ENCODE data around the gene PAQR6. TPM values are rescaled to one million over a fixed set of nuclear protein-coding genes. Genes with fewer than 3 reads are reported as not detected.
A peak's percentile ranks its signal among the peaks of the same experiment; 100 is the strongest.

Gene PAQR6
- total RNA-seq, 2 experiments from 2014 or later = 4.4 to 4.9 TPM

DNA sequence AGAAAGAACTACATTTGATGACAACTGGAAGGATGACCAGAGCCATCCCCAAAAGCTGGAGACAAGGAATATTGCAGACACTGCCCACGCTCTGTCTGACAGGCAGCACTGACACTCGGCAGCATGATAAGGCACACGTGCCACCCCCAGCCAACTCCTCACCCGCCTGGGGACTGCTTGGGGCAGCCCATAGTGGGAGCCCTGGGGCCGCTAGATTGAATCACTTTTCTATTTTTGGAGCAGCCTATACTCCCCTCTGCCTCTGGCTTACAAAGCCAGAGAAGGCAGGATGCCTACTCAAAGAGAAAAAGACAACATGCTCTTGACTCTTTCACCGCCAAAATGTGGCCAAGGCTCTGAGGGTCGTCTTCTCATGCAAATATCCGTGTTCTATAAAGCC, 33.4 kb upstream of the PAQR6 start:
- Mint-ChIP-seq H3K36me3 (peaks cover 30% of the 10 kb centered on the region), H3K27me3 (peaks cover 3% of the 10 kb centered on the region), H3K4me3 (peak overlapping the region; percentile 98), H3K4me1 (peaks cover 31% of the 10 kb centered on the region), H3K27ac (peak overlapping the region; percentile 96), H3K9me3 (no peaks in the 10 kb centered on the region)
- peak; percentile 66 for DNase-seq

DNA sequence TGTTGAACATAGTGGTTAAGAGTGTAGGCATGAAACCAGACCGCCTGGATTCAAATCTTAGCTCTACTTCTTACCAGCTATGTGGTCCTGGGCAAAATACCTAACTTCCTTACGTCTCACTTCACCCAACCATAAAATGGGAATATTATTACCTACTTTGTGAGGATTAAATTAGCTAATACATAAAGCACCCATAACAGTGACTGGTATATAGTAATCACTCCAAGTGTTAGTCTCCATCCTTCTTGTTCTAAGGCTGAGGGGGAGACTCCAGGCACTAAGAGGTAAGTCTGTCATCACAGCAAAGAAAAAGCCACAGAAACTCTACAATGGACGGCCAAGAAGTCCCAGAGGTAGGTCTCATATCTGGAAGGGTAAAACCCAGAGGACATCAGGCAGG, 32.0 kb upstream of the PAQR6 start:
- no peak overlapping the region for H3K27ac Mint-ChIP-seq
- H3K4me1 Mint-ChIP-seq = peaks cover 29% of the 10 kb centered on the region

DNA sequence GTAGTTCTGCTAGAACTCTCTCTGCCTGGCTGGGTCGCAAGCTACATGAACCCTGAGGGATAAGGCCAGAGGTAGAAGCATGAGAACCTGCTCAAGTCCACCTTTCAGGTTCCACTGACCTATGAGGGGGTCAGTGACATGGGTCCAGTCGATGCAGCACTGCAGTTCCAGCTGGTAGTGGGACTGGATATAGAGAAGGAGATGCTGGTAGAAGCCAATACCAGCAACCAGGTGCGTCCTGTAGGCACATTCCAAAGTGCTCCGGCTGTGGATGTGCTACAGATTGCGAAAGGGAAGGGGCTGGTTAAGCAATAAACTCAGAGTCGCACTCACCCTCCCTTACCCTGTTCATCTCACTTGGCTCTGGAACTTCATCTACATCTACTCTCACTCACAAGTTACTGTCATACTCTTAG, 29.1 kb upstream of the PAQR6 start:
- no peak for DNase-seq
- Mint-ChIP-seq H3K4me1 (peaks cover 15% of the 10 kb centered on the region), H3K27me3 (no peaks in the 10 kb centered on the region), H3K9me3 (no peaks in the 10 kb centered on the region), H3K4me3 (no peak overlapping the region), H3K36me3 (peaks cover 42% of the 10 kb centered on the region), H3K27ac (no peak overlapping the region)

More for the DNA sequence above, 32.0 kb upstream of the PAQR6 start:
- peaks cover 34% of the 10 kb centered on the region for H3K36me3 Mint-ChIP-seq
- H3K4me3 Mint-ChIP-seq = peak overlapping the region; percentile 98
- DNase-seq = no peak
- H3K9me3 Mint-ChIP-seq = no peaks in the 10 kb centered on the region
- H3K27me3 Mint-ChIP-seq = peaks cover 3% of the 10 kb centered on the region

DNA sequence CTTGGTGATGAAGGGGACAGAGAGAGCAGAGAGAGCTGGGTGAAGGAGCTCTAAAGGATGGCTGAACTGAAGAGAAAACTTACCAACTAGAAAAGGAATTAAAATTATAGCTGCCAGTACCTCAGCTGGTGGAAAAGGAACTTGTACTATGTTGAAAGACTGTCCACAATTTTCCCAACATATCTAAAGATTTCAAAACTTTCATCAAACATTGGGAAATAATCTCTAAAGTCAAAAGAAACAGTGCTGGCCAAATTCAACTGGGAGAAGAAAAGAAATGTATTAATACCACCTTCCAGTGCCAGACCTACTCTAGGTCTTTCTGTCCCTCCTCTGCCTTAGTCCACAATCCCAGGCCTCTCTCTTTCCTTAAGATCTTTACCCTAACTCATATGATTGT, 28.7 kb upstream of the PAQR6 start:
- no peaks in the 10 kb centered on the region for H3K9me3 Mint-ChIP-seq
- no peak overlapping the region for H3K27ac Mint-ChIP-seq
- H3K36me3 Mint-ChIP-seq = peaks cover 41% of the 10 kb centered on the region
- H3K4me3 Mint-ChIP-seq = no peak overlapping the region
- DNase-seq = no peak
- H3K4me1 Mint-ChIP-seq = peaks cover 14% of the 10 kb centered on the region
- no peaks in the 10 kb centered on the region for H3K27me3 Mint-ChIP-seq

DNA sequence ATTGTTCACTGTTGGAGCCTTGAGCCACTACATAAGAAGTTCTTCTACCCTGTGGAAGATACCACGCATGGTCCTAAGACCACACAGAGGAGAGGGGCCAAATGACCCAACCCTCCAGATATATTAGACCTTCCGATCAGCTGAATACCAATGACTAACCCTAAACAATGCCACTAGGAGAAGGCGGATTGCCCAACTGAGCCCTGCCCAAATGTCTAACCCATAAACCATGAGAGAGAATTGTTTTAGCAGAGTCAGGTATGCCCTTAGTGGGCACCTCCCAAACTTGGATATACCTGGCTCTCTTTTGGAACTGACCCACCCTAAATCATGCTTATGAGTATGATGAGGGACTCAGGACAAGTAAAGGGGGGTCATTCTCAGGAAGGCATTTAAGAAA, 22.5 kb upstream of the PAQR6 start:
- no peak for DNase-seq
- H3K36me3 Mint-ChIP-seq = peaks cover 33% of the 10 kb centered on the region
- no peak overlapping the region for H3K4me3 Mint-ChIP-seq
- no peak overlapping the region for H3K27ac Mint-ChIP-seq
- H3K27me3 Mint-ChIP-seq = no peaks in the 10 kb centered on the region
- no peaks in the 10 kb centered on the region for H3K9me3 Mint-ChIP-seq
- H3K4me1 Mint-ChIP-seq = no peaks in the 10 kb centered on the region

DNA sequence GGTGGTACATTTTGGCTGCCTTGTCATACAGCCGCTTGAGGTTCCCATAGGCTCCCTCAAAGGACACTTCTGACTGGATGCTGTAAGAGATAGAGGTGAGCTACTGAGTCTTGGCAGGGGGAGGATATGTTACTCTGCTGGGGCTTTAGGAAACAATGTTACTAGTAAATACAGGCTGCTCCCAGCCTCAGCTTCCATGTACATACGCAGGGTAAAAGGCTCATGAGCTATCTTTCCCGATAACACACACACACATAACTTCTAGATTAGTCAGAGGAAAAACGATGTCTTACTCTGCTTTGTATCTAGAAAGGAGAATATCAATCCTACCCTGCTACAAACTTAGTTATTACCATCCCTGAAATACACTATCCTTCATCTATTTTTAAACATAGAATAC, 20.5 kb upstream of the PAQR6 start:
- no peak overlapping the region for H3K27ac Mint-ChIP-seq
- no peak for DNase-seq
- H3K27me3 Mint-ChIP-seq = no peaks in the 10 kb centered on the region
- no peaks in the 10 kb centered on the region for H3K9me3 Mint-ChIP-seq
- H3K4me3 Mint-ChIP-seq = no peak overlapping the region
- H3K4me1 Mint-ChIP-seq = no peaks in the 10 kb centered on the region
- peaks cover 37% of the 10 kb centered on the region for H3K36me3 Mint-ChIP-seq

DNA sequence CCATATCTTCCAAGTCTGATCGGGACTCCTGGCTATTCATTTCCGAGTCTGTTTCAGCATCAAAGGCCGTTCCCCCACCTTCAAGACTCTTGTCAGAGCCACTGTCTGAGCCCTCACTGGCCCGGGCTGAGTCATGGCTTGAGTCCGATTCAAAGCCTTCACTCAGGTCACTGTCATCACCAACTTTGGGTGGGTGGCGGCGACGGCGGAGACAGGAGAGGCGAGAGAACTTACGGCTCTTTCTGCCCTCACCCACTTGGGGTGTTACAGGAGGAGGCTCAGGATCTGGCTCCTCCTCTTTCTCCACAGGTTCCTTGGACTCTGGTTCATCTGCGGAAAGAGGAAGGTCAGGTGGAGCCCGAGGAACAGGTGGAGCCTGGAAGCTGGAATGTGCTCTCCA, 18.2 kb upstream of the PAQR6 start:
- H3K27ac Mint-ChIP-seq = no peak overlapping the region
- DNase-seq = no peak
- H3K9me3 Mint-ChIP-seq = no peaks in the 10 kb centered on the region
- peaks cover 40% of the 10 kb centered on the region for H3K36me3 Mint-ChIP-seq
- no peak overlapping the region for H3K4me3 Mint-ChIP-seq
- no peaks in the 10 kb centered on the region for H3K27me3 Mint-ChIP-seq
- H3K4me1 Mint-ChIP-seq = no peaks in the 10 kb centered on the region

DNA sequence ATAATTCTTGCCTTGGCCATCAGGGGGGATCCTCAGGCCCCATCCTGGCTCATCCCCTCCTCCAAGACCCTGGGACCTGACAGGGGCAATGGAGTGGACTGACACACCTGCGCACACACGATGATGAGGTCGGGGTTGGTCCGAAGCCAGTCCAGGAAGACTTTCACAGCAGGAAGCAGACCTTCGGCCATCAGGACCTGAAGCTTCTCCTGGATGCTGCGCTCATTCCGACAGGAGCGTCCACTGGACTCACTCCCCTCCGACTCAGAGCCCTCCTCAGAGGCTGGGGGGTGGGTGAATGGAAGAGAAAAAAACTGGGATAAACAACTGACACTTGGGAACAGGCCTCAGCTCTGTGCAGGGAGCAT, 15.4 kb upstream of the PAQR6 start:
- no peak for DNase-seq
- Mint-ChIP-seq H3K27me3 (no peaks in the 10 kb centered on the region), H3K36me3 (peaks cover 51% of the 10 kb centered on the region), H3K4me1 (peaks cover 3% of the 10 kb centered on the region), H3K9me3 (no peaks in the 10 kb centered on the region), H3K27ac (no peak overlapping the region), H3K4me3 (no peak overlapping the region)

DNA sequence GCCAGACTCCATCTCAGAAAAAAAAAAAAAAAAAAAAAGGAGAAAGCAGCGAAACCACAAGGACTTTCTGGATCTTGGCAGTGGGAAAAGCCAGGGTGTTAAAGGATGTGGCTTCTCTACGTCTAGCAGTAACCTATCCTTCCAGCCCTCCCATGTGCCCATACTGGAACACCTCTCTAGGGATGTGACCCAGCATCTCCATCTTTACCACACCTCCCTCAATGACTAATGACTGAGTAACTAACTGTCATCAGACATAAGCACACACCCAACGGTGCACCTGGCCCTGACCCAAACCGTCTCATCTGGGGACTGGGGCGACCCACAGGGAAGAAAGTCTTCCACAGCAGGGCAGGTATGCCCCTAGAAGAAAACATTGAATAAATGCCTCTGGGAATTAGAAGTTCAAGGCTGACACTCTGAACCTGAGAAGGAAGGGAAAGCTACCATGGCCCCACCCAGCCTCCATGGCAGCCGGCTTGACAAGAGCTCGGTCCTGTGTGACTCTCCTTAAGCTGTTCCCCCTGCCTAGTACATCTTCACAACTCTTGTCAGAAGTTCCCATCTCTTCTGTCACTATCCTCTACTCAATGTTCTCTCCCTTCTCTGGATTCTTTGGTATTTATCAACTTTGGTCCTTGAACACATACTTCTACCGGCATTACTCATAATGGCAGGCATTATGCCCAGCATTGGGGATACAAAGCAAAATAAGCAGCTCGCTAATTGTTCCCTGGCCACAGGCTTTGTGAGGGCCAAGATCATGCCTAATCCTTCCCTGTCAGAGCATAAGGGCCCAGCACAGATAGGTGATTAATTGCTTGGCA, 14.8 kb upstream of the PAQR6 start:
- Mint-ChIP-seq H3K27ac (no peak overlapping the region), H3K9me3 (no peaks in the 10 kb centered on the region), H3K36me3 (peaks cover 51% of the 10 kb centered on the region), H3K27me3 (no peaks in the 10 kb centered on the region), H3K4me1 (peaks cover 3% of the 10 kb centered on the region), H3K4me3 (no peak overlapping the region)
- no peak for DNase-seq

DNA sequence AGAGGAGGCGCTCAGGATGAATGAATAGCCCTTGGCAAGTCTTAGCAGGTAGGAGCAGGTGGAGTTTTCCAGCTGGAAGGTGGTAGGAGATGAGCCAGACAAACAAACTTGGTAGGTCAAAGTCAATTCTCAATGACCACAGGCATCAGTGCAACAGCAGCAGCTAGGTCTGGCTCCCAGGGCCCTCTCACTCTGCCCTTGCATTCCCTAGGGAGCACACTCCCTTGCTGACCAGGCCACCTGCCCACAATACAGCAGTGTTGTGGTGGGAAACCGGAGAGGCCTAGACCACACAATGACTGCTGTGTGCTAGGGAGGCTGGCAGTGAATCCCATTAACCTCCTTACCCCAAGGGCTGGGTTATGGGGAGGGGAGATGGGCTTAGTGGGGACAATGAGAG, 13.0 kb upstream of the PAQR6 start:
- H3K36me3 Mint-ChIP-seq = peaks cover 43% of the 10 kb centered on the region
- no peak overlapping the region for H3K4me3 Mint-ChIP-seq
- H3K27me3 Mint-ChIP-seq = no peaks in the 10 kb centered on the region
- no peak for DNase-seq
- peak overlapping the region; percentile 47 for H3K27ac Mint-ChIP-seq
- H3K4me1 Mint-ChIP-seq = peaks cover 3% of the 10 kb centered on the region
- no peaks in the 10 kb centered on the region for H3K9me3 Mint-ChIP-seq

DNA sequence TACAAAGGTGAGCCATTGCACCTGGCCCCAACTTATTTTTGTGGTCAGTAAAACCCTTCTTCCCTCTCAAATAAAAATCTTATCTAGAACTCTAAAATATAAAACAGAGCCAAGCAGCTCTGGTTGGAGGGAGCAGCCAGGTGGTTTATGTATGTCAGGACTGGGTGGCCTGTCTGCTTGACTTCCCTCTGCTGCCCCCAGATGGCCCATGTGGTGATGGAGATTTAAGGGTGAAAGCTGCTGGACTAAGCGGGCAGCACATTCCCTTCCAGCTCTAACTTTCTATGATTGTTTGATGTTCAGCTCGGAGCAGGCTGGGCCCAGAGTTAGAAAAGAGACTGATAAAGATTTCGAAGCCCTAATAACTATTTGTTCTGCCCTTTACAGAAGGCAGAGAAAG, 11.9 kb upstream of the PAQR6 start:
- DNase-seq = no peak
- Mint-ChIP-seq H3K36me3 (peaks cover 36% of the 10 kb centered on the region), H3K27me3 (no peaks in the 10 kb centered on the region), H3K4me3 (no peak overlapping the region), H3K4me1 (peaks cover 3% of the 10 kb centered on the region), H3K9me3 (no peaks in the 10 kb centered on the region), H3K27ac (no peak overlapping the region)

DNA sequence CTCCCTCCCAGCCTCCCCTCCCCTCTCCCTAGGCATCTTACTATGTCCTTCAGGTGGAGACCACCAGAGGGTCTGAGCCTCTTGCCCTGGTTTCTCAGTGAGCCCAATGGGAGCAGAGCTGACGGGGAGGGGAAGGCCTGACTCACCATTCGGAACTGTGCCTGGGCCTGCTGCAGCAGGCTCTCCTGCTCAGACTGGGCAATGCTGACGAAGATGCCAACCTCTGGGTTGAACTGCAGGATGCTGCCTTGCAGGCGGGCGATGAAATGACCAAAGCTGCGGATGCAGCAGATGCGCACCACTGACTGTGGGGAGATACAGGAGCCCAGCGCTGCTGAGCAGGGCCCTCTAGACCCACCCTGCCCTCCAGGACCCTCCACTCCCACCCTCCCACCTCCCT, 11.0 kb upstream of the PAQR6 start:
- Mint-ChIP-seq H3K4me3 (no peak overlapping the region), H3K36me3 (peaks cover 31% of the 10 kb centered on the region), H3K9me3 (no peaks in the 10 kb centered on the region), H3K27me3 (no peaks in the 10 kb centered on the region), H3K27ac (no peak overlapping the region), H3K4me1 (peaks cover 3% of the 10 kb centered on the region)
- DNase-seq = no peak

DNA sequence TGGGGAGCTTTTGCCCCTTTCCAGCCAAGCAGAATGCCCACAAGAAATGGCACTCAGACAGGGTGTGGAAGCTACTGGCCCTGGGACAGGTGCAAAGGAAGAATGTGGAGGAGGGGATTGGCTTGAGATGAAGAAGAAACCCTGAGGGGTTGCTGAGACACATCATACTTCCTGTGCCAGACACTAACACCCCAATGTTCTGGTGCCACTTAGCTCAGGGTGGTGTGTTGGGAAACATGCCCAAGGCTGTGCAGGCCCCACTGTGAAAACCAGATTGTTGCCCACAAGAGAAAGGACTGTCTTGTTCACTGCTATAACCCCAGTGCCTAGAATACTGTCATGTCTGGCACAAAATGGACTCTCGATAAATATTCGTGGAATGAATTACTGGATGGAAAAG, 9.9 kb upstream of the PAQR6 start:
- H3K27me3 Mint-ChIP-seq = no peaks in the 10 kb centered on the region
- no peak overlapping the region for H3K27ac Mint-ChIP-seq
- peaks cover 21% of the 10 kb centered on the region for H3K36me3 Mint-ChIP-seq
- H3K4me1 Mint-ChIP-seq = peaks cover 3% of the 10 kb centered on the region
- no peak overlapping the region for H3K4me3 Mint-ChIP-seq
- no peaks in the 10 kb centered on the region for H3K9me3 Mint-ChIP-seq
- no peak for DNase-seq

DNA sequence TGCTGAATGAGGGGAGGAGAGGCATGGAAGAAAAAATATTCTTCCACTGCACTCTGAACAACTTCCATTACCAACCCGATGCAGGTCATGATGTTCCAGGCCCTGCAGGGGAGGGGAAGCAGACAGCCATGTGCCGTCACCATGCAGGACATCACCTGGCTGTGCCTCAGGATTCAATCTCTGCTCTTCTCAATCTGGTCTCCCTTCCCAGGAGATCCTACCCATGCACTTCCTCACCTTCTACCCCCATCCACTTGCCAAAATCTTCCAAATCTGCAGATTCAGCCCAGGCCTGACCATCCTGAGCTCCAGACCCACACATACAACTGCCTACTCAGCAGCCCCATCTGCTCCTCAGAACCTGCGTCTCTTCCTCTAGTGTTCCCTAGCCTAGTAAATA, 5.8 kb upstream of the PAQR6 start:
- H3K4me3 Mint-ChIP-seq = no peak overlapping the region
- H3K4me1 Mint-ChIP-seq = no peaks in the 10 kb centered on the region
- no peaks in the 10 kb centered on the region for H3K27me3 Mint-ChIP-seq
- no peaks in the 10 kb centered on the region for H3K9me3 Mint-ChIP-seq
- peak overlapping the region; percentile 5 for H3K27ac Mint-ChIP-seq
- DNase-seq = no peak
- H3K36me3 Mint-ChIP-seq = peaks cover 13% of the 10 kb centered on the region

DNA sequence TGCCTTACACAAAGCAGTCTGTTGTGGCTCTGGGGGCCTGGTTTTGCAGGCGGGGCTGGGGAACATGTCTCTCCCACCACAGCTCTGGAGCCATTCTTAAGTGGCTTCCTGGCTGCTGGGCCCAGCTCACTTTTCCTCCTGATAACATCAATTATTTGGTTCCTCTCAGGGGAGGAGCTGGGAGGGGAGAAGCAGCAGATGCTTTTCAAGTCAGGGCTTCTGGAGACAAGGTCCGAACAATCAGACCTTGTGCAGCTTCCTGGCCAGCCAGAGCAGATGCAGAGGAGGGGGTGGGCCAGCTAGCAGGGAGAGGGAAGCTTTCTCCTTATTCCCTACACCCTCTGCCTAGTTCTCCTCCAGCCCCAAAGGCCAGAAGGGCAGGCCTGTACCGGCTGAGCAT, 3.7 kb upstream of the PAQR6 start:
- Mint-ChIP-seq H3K27me3 (no peaks in the 10 kb centered on the region), H3K27ac (no peak overlapping the region), H3K4me3 (no peak overlapping the region), H3K9me3 (no peaks in the 10 kb centered on the region), H3K36me3 (peaks cover 16% of the 10 kb centered on the region), H3K4me1 (no peaks in the 10 kb centered on the region)
- no peak for DNase-seq

DNA sequence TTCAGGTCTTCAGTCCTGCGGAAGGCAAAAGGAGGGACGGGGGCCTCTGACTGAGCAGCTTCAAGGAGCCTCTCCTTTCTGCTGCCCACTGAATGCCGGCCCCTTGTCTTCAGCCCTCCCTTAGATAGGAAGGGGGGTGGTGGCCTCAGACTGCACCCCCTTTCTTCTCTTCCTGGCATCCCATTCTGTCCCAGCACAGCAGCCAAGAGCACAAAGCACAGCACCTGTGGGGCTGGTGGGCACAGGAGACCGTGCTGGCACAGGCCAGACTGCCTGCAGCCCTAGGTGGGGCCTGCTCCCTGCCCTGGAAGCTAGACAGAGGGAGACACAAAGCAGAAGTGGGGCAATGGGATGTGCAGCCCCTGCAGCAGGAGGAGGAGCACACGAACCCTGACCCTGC, 1.7 kb upstream of the PAQR6 start:
- Mint-ChIP-seq H3K27me3 (no peaks in the 10 kb centered on the region), H3K4me3 (no peak overlapping the region), H3K27ac (no peak overlapping the region), H3K36me3 (peaks cover 10% of the 10 kb centered on the region), H3K4me1 (peaks cover 15% of the 10 kb centered on the region), H3K9me3 (no peaks in the 10 kb centered on the region)
- no peak for DNase-seq

Measured in activated naive CD8-positive, alpha-beta T cell treated with anti-CD3 and anti-CD28 coated beads for 36 hours (primary cell).